Measurements from ENCODE around the gene PTOV1.

PTOV1 gene

GRCh38 chr19:49847731-49848696, 2.9 kb upstream of the PTOV1 start:
- peaks cover 14% of the 10 kb centered on the region for H3K79me2 ChIP-seq (ENCODE audit: low read length)
- H3K36me3 ChIP-seq (replicated peaks; ENCODE audit: low read depth, low read length) = peaks cover 15% of the 10 kb centered on the region
- no peak for TF ChIP-seq CTCF (IDR thresholded peaks at IDR 0.05; ENCODE audit: low read depth, low read length)
- peaks cover 13% of the 10 kb centered on the region for H4K20me1 ChIP-seq (ENCODE audit: insufficient read depth, low read length)
- peaks cover 37% of the 10 kb centered on the region for H3K4me1 ChIP-seq (ENCODE audit: low read length)
- no peak overlapping the region; the same call in 1 of the 2 replicates for H3K4me3 ChIP-seq (ENCODE audit: low read length)
- no peak overlapping the region for H3K27ac ChIP-seq (ENCODE audit: low read length)
- no peak overlapping the region for H2AFZ ChIP-seq (ENCODE audit: low read depth, low read length)
- no peak overlapping the region for H3K9ac ChIP-seq (ENCODE audit: low read length)
- H3K4me2 ChIP-seq (ENCODE audit: low read length) = peak overlapping the region; percentile 31
- H3K9me3 ChIP-seq (ENCODE audit: insufficient read depth, low read length) = peaks cover 7% of the 10 kb centered on the region
- H3K27me3 ChIP-seq (ENCODE audit: low read depth, low read length) = no peaks in the 10 kb centered on the region

GRCh38 chr19:49848938-49849337, 2.0 kb upstream of the PTOV1 start:
- H3K4me1 ChIP-seq (ENCODE audit: low read length) = peaks cover 43% of the 10 kb centered on the region
- peak overlapping the region; percentile 31 for H3K4me2 ChIP-seq (ENCODE audit: low read length)
- H3K4me3 ChIP-seq (ENCODE audit: low read length) = no peak overlapping the region; the same call in 1 of the 2 replicates

GRCh38 chr19:49849433-49850220, 1.3 kb upstream of the PTOV1 start:
- peaks cover 26% of the 10 kb centered on the region for H4K20me1 ChIP-seq (ENCODE audit: insufficient read depth, low read length)
- peaks cover 15% of the 10 kb centered on the region for H3K36me3 ChIP-seq (replicated peaks; ENCODE audit: low read depth, low read length)
- peaks cover 7% of the 10 kb centered on the region for H3K9me3 ChIP-seq (ENCODE audit: insufficient read depth, low read length)
- H3K4me3 ChIP-seq (ENCODE audit: low read length) = peak overlapping the region; percentile 80; the same call in 1 of the 2 replicates
- H3K79me2 ChIP-seq (ENCODE audit: low read length) = peaks cover 29% of the 10 kb centered on the region
- H2AFZ ChIP-seq (ENCODE audit: low read depth, low read length) = no peak overlapping the region
- H3K9ac ChIP-seq (ENCODE audit: low read length) = no peak overlapping the region
- H3K27ac ChIP-seq (ENCODE audit: low read length) = no peak overlapping the region
- peaks cover 44% of the 10 kb centered on the region for H3K4me1 ChIP-seq (ENCODE audit: low read length)
- no peak for TF ChIP-seq EZH2phosphoT487 (IDR thresholded peaks at IDR 0.05; ENCODE audit: low read depth)
- no peaks in the 10 kb centered on the region for H3K27me3 ChIP-seq (ENCODE audit: low read depth, low read length)
- peak overlapping the region; percentile 66 for H3K4me2 ChIP-seq (ENCODE audit: low read length)

More at GRCh38 chr19:49848938-49849337, 2.0 kb upstream of the PTOV1 start:
- H3K27me3 ChIP-seq (ENCODE audit: low read depth, low read length) = no peaks in the 10 kb centered on the region
- no peak overlapping the region for H3K27ac ChIP-seq (ENCODE audit: low read length)
- H3K9ac ChIP-seq (ENCODE audit: low read length) = no peak overlapping the region
- TF ChIP-seq CTCF (IDR thresholded peaks at IDR 0.05; ENCODE audit: low read depth, low read length) = no peak
- no peak for TF ChIP-seq EZH2phosphoT487 (IDR thresholded peaks at IDR 0.05; ENCODE audit: low read depth)
- H3K36me3 ChIP-seq (replicated peaks; ENCODE audit: low read depth, low read length) = peaks cover 15% of the 10 kb centered on the region
- H2AFZ ChIP-seq (ENCODE audit: low read depth, low read length) = no peak overlapping the region
- H3K9me3 ChIP-seq (ENCODE audit: insufficient read depth, low read length) = peaks cover 7% of the 10 kb centered on the region
- H4K20me1 ChIP-seq (ENCODE audit: insufficient read depth, low read length) = peaks cover 20% of the 10 kb centered on the region
- H3K79me2 ChIP-seq (ENCODE audit: low read length) = peaks cover 23% of the 10 kb centered on the region

GRCh38 chr19:49850221-49850486, 805 bp upstream of the PTOV1 start:
- peaks cover 18% of the 10 kb centered on the region for H3K36me3 ChIP-seq (replicated peaks; ENCODE audit: low read depth, low read length)
- peaks cover 41% of the 10 kb centered on the region for H3K4me1 ChIP-seq (ENCODE audit: low read length)
- no peaks in the 10 kb centered on the region for H3K27me3 ChIP-seq (ENCODE audit: low read depth, low read length)
- no peak overlapping the region for H2AFZ ChIP-seq (ENCODE audit: low read depth, low read length)
- peaks cover 29% of the 10 kb centered on the region for H4K20me1 ChIP-seq (ENCODE audit: insufficient read depth, low read length)
- H3K79me2 ChIP-seq (ENCODE audit: low read length) = peaks cover 29% of the 10 kb centered on the region
- H3K4me3 ChIP-seq (ENCODE audit: low read length) = peak overlapping the region; percentile 80
- H3K9ac ChIP-seq (ENCODE audit: low read length) = no peak overlapping the region; the same call in 1 of the 2 replicates
- peak overlapping the region; percentile 66 for H3K4me2 ChIP-seq (ENCODE audit: low read length)
- H3K27ac ChIP-seq (ENCODE audit: low read length) = no peak overlapping the region
- peaks cover 7% of the 10 kb centered on the region for H3K9me3 ChIP-seq (ENCODE audit: insufficient read depth, low read length)
- TF ChIP-seq EZH2phosphoT487 (IDR thresholded peaks at IDR 0.05; ENCODE audit: low read depth) (no peak), CTCF (IDR thresholded peaks at IDR 0.05; ENCODE audit: low read depth, low read length) (no peak)

Data from OCI-LY3 (cell line).